Measurements from ENCODE around the gene KLHL13.

- no peak for TF ChIP-seq CTCF (IDR thresholded peaks at IDR 0.05)
- TF ChIP-seq ZFX (IDR thresholded peaks at IDR 0.05; ENCODE audit: borderline replicate concordance): no peak
Observed at GRCh38 chrX:118109065-118109464, 7.5 kb downstream of the KLHL13 start.
